Urinary bladder (tissue), 4 donors: ENCODE data around the gene LCE4A. TPM values are rescaled to one million over a fixed set of nuclear protein-coding genes. Genes with fewer than 3 reads are reported as not detected.
"Not testable (repeated sequence)": the region's sequence is repeated elsewhere in the genome, so short reads cannot be mapped to it uniquely, and the experiment has no call there.

Experiments
- DNase-seq: peaks from one replicate; pipeline ENCODE4 v3.0.0-alpha.2; 2015; ENCODE audit errors: extremely low spot score
- H3K27ac ChIP-seq: one replicate; pipeline ENCODE4 v1.5.1; 2013; ENCODE audit warnings: low read depth, mild to moderate bottlenecking, moderate library complexity
- H3K36me3 ChIP-seq: one replicate; pipeline ENCODE4 v1.6.1; 2013; ENCODE audit warnings: mild to moderate bottlenecking, moderate library complexity; ENCODE audit not compliant: insufficient read depth
- H3K4me1 ChIP-seq: one replicate; pipeline ENCODE4 v1.6.1; 2013; ENCODE audit warnings: mild to moderate bottlenecking, moderate library complexity; ENCODE audit not compliant: insufficient read depth
- H3K4me3 ChIP-seq: one replicate; pipeline ENCODE4 v1.5.1; 2013; ENCODE audit warnings: low read depth, low read length
- WGBS: extraction: QIAGEN DNeasy Blood & Tissue Kit; methylation state at CpG from one replicate; pipeline ENCODE4 v1.1.7; 2013; 5-methylcytosine and 5-hydroxymethylcytosine counted together
- polyA plus RNA-seq: library from polyadenylated mRNA; stranded (reverse); fragments of 200-250 nt; gene quantifications from one replicate; pipeline ENCODE4 v1.2.3, GENCODE V29; 2013
- total RNA-seq: library from RNA; depleted of rRNA; stranded (reverse); fragments of >200 nt; gene quantifications from one replicate; pipeline ENCODE4 v1.2.3, GENCODE V29; 2014
- donor health status: healthy with polysubstance abuse.
- donor health status: healthy.

The LCE4A gene
- total RNA-seq = not detected
- polyA plus RNA-seq = not detected

GRCh38 chr1:152707860-152708259 is at the start of gene LCE4A:
Gene LCE4A, plus strand, starts transcription at chr1:152708160. Its CDS starts 916 bp downstream, at chr1:152709076.
- H3K4me1 ChIP-seq = no peaks in the 10 kb centered on the region
- no peak for DNase-seq
- H3K4me3 ChIP-seq = no peak within 1 kb of the TSS
- H3K36me3 ChIP-seq = no peaks in the 10 kb centered on the region
- WGBS = 77% methylated on average over 2 of the region's 2 CpGs
- no peak within 1 kb of the TSS for H3K27ac ChIP-seq

- no peaks in the 10 kb centered on the region for H3K36me3 ChIP-seq
- H3K27ac ChIP-seq = no peak overlapping the region
- 96% methylated on average over 3 of the region's 3 CpGs for WGBS
- H3K4me3 ChIP-seq = no peak overlapping the region
- H3K4me1 ChIP-seq = no peaks in the 10 kb centered on the region
- DNase-seq = no peak
Observed at GRCh38 chr1:152658649-152659048, 49.3 kb upstream of the LCE4A start.

- Histone ChIP-seq H3K36me3 (no peaks in the 10 kb centered on the region), H3K4me1 (no peaks in the 10 kb centered on the region), H3K4me3 (no peak within 1 kb of the TSS), H3K27ac (no peak within 1 kb of the TSS)
- 57% methylated on average over 3 of the region's 3 CpGs for WGBS
- no peak for DNase-seq
Observed at GRCh38 chr1:152663098-152663497, 44.9 kb upstream of the LCE4A start, which contains the start of gene LCE2D. Gene LCE2D, plus strand, starts transcription at chr1:152663380. Its CDS starts 726 bp downstream, at chr1:152664106.

- 91% methylated on average over 1 of the region's 1 CpG for WGBS
- not testable (repeated sequence) for H3K4me3 ChIP-seq, H3K27ac ChIP-seq, DNase-seq, H3K36me3 ChIP-seq, H3K4me1 ChIP-seq
Observed at GRCh38 chr1:152666171-152666570, 41.8 kb upstream of the LCE4A start.

GRCh38 chr1:152667648-152668047 is 40.3 kb upstream of the LCE4A start:
- no peak for DNase-seq
- H3K4me1 ChIP-seq = no peaks in the 10 kb centered on the region
- no peak overlapping the region for H3K27ac ChIP-seq
- no peak overlapping the region for H3K4me3 ChIP-seq
- H3K36me3 ChIP-seq = no peaks in the 10 kb centered on the region
- 84% methylated on average over 5 of the region's 5 CpGs for WGBS

- WGBS = 53% methylated on average over 2 of the region's 2 CpGs
Observed at GRCh38 chr1:152673016-152673415, 34.9 kb upstream of the LCE4A start.

GRCh38 chr1:152674983-152675382 is 33.0 kb upstream of the LCE4A start, which contains the start of gene LCE2C:
Gene LCE2C, plus strand, starts transcription at chr1:152675279. Its CDS starts 737 bp downstream, at chr1:152676016.
- H3K36me3 ChIP-seq, H3K4me1 ChIP-seq, H3K27ac ChIP-seq, H3K4me3 ChIP-seq, DNase-seq: not testable (repeated sequence)
- WGBS = 79% methylated on average over 3 of the region's 3 CpGs

More at GRCh38 chr1:152673016-152673415, 34.9 kb upstream of the LCE4A start:
- no peak for DNase-seq
- Histone ChIP-seq H3K4me3 (no peak overlapping the region), H3K4me1 (no peaks in the 10 kb centered on the region), H3K27ac (no peak overlapping the region), H3K36me3 (no peaks in the 10 kb centered on the region)

- no peak for DNase-seq
- no peak overlapping the region for H3K27ac ChIP-seq
- H3K36me3 ChIP-seq = no peaks in the 10 kb centered on the region
- H3K4me1 ChIP-seq = no peaks in the 10 kb centered on the region
- no peak overlapping the region for H3K4me3 ChIP-seq
- WGBS = 61% methylated on average over 6 of the region's 6 CpGs
Observed at GRCh38 chr1:152679459-152679858, 28.5 kb upstream of the LCE4A start.

- no peak overlapping the region for H3K4me3 ChIP-seq
- no peaks in the 10 kb centered on the region for H3K4me1 ChIP-seq
- 68% methylated on average over 2 of the region's 2 CpGs for WGBS
- no peak overlapping the region for H3K27ac ChIP-seq
- no peaks in the 10 kb centered on the region for H3K36me3 ChIP-seq
- no peak for DNase-seq
Observed at GRCh38 chr1:152681616-152682015, 26.3 kb upstream of the LCE4A start.

- Histone ChIP-seq H3K4me3 (no peak overlapping the region), H3K27ac (no peak overlapping the region), H3K4me1 (no peaks in the 10 kb centered on the region), H3K36me3 (no peaks in the 10 kb centered on the region)
- no peak for DNase-seq
Observed at GRCh38 chr1:152683846-152684245, 24.1 kb upstream of the LCE4A start.

- not testable (repeated sequence) for H3K27ac ChIP-seq, DNase-seq, H3K4me3 ChIP-seq, H3K4me1 ChIP-seq, H3K36me3 ChIP-seq
- WGBS = 70% methylated on average over 4 of the region's 4 CpGs
Observed at GRCh38 chr1:152685823-152686222, 22.1 kb upstream of the LCE4A start, which contains the start of gene LCE2B. Gene LCE2B, plus strand, starts transcription at chr1:152686123. Its CDS starts 721 bp downstream, at chr1:152686844.

GRCh38 chr1:152697701-152698600 is 10.0 kb upstream of the LCE4A start, which contains the start of gene LCE2A:
Gene LCE2A, plus strand, starts transcription at chr1:152698345. Its CDS starts 557 bp downstream, at chr1:152698902.
- DNase-seq = no peak
- Histone ChIP-seq H3K4me1 (no peaks in the 10 kb centered on the region), H3K36me3 (no peaks in the 10 kb centered on the region), H3K27ac (no peak within 1 kb of the TSS), H3K4me3 (no peak within 1 kb of the TSS)
- 50% methylated on average over 4 of the region's 4 CpGs for WGBS

- Histone ChIP-seq H3K4me1 (no peaks in the 10 kb centered on the region), H3K36me3 (no peaks in the 10 kb centered on the region), H3K4me3 (no peak overlapping the region), H3K27ac (no peak overlapping the region)
- no peak for DNase-seq
- 77% methylated on average over 4 of the region's 4 CpGs for WGBS
Observed at GRCh38 chr1:152699746-152700145, 8.2 kb upstream of the LCE4A start.

GRCh38 chr1:152718238-152718637 is 10.3 kb downstream of the LCE4A start:
- H3K36me3 ChIP-seq = no peaks in the 10 kb centered on the region
- H3K4me3 ChIP-seq = no peak overlapping the region
- DNase-seq = no peak
- no peak overlapping the region for H3K27ac ChIP-seq
- no peaks in the 10 kb centered on the region for H3K4me1 ChIP-seq
